H9 (cell line): ENCODE data around the gene EVI5L. TPM values are rescaled to one million over a fixed set of nuclear protein-coding genes. Genes with fewer than 3 reads are reported as not detected.

Experiments used
- DNase-seq: peaks from one replicate; pipeline ENCODE4 v3.0.0-alpha.2; 2017
- H2AFZ ChIP-seq: one replicate; pipeline ENCODE4 v1.6.1; 2013; ENCODE audit warnings: mild to moderate bottlenecking, low read length, control low read depth, moderate library complexity
- H2AK5ac ChIP-seq: 2 replicates; pipeline ENCODE4 v1.6.1; 2013; ENCODE audit warnings: low read length, control low read depth, mixed read lengths; ENCODE audit not compliant: insufficient read length
- H2BK120ac ChIP-seq: one replicate; pipeline ENCODE4 v1.6.1; 2013; ENCODE audit warnings: low read depth, mild to moderate bottlenecking, low read length, control low read depth, inconsistent platforms; ENCODE audit not compliant: poor library complexity, severe bottlenecking
- H2BK12ac ChIP-seq: 2 replicates; pipeline ENCODE4 v1.6.1; 2013; ENCODE audit warnings: low read length, control low read depth, mixed read lengths, low read depth; ENCODE audit not compliant: insufficient read length
- H2BK15ac ChIP-seq: 2 replicates; pipeline ENCODE4 v1.6.1; 2013; ENCODE audit warnings: low read depth, low read length, control low read depth
- H2BK20ac ChIP-seq: one replicate; pipeline ENCODE4 v1.6.1; 2013; ENCODE audit warnings: low read depth, mild to moderate bottlenecking, low read length, control low read depth, inconsistent platforms; ENCODE audit not compliant: poor library complexity, severe bottlenecking
- H2BK5ac ChIP-seq: 2 replicates; pipeline ENCODE4 v1.6.1; 2013; ENCODE audit warnings: low read length, control low read depth, mixed read lengths; ENCODE audit not compliant: insufficient read length
- H3K14ac ChIP-seq: 2 replicates; pipeline ENCODE4 v1.6.1; 2013; ENCODE audit warnings: low read length, control low read depth; ENCODE audit not compliant: insufficient read depth
- H3K18ac ChIP-seq: 2 replicates; pipeline ENCODE4 v1.6.1; 2013; ENCODE audit warnings: low read depth, mild to moderate bottlenecking, mixed read lengths, low read length, control low read depth; ENCODE audit not compliant: insufficient read length
- H3K23ac ChIP-seq: 2 replicates; pipeline ENCODE4 v1.6.1; 2013; ENCODE audit warnings: low read length, control low read depth, mixed read lengths, low read depth; ENCODE audit not compliant: insufficient read length
- H3K23me2 ChIP-seq: 2 replicates; pipeline ENCODE4 v1.6.1; 2013; ENCODE audit warnings: low read depth, mild to moderate bottlenecking, mixed read lengths, low read length, control low read depth; ENCODE audit not compliant: insufficient read length, poor library complexity, severe bottlenecking
- H3K27ac ChIP-seq: 2 replicates; pipeline ENCODE4 v1.5.1; 2013; ENCODE audit warnings: low read length, control low read depth, mixed read lengths, low read depth; ENCODE audit not compliant: insufficient read length
- H3K27me3 ChIP-seq: 2 replicates; pipeline ENCODE4 v1.6.1; 2013; ENCODE audit warnings: low read length, control low read depth, inconsistent platforms; ENCODE audit not compliant: insufficient read depth
- H3K4ac ChIP-seq: 2 replicates; pipeline ENCODE4 v1.6.1; 2013; ENCODE audit warnings: low read depth, mild to moderate bottlenecking, control low read depth, inconsistent platforms, low read length, moderate library complexity
- H3K4me1 ChIP-seq: 2 replicates; pipeline ENCODE4 v1.6.1; 2013; ENCODE audit warnings: low read length, control low read depth, inconsistent platforms; ENCODE audit not compliant: insufficient read depth
- H3K4me2 ChIP-seq: 2 replicates; pipeline ENCODE4 v1.6.1; 2013; ENCODE audit warnings: low read length, control low read depth, mixed read lengths; ENCODE audit not compliant: insufficient read length, insufficient read depth
- H3K56ac ChIP-seq: 2 replicates; pipeline ENCODE4 v1.6.1; 2013; ENCODE audit warnings: low read depth, mild to moderate bottlenecking, mixed read lengths, low read length, control low read depth; ENCODE audit not compliant: insufficient read length
- H3K79me1 ChIP-seq: 2 replicates; pipeline ENCODE4 v1.6.1; 2013; ENCODE audit warnings: low read depth, mild to moderate bottlenecking, moderate library complexity, low read length, control low read depth, inconsistent platforms; ENCODE audit not compliant: insufficient read depth, poor library complexity, severe bottlenecking
- H3K79me2 ChIP-seq: 2 replicates; pipeline ENCODE4 v1.6.1; 2013; ENCODE audit warnings: low read length, control low read depth, inconsistent platforms; ENCODE audit not compliant: insufficient read depth
- H3K9ac ChIP-seq: 2 replicates; pipeline ENCODE4 v1.6.1; 2013; ENCODE audit warnings: low read length, control low read depth, mixed read lengths; ENCODE audit not compliant: insufficient read length; ENCODE audit errors: extremely low read depth
- H3K9me3 ChIP-seq: one replicate; pipeline ENCODE4 v1.6.1; 2013; ENCODE audit warnings: low read depth, low read length, inconsistent platforms; ENCODE audit not compliant: control insufficient read depth
- H3T11ph ChIP-seq: one replicate; pipeline ENCODE4 v1.6.1; 2013; ENCODE audit warnings: mild to moderate bottlenecking, low read length, control low read depth, inconsistent platforms
- H4K20me1 ChIP-seq: one replicate; pipeline ENCODE4 v1.6.1; 2013; ENCODE audit not compliant: control insufficient read depth, insufficient read length, insufficient read depth
- H4K5ac ChIP-seq: 2 replicates; pipeline ENCODE4 v1.6.1; 2013; ENCODE audit warnings: low read depth, mild to moderate bottlenecking, mixed read lengths, low read length, control low read depth; ENCODE audit not compliant: insufficient read length
- H4K8ac ChIP-seq: replicated peaks from 2 replicates; pipeline ENCODE4 v1.6.1; 2013; ENCODE audit warnings: low read length, control low read depth, mixed read lengths, low read depth; ENCODE audit not compliant: insufficient read length
- H4K91ac ChIP-seq: 2 replicates; pipeline ENCODE4 v1.6.1; 2013; ENCODE audit warnings: low read depth, mild to moderate bottlenecking, moderate library complexity, mixed read lengths, low read length, control low read depth; ENCODE audit not compliant: insufficient read length
- H3K27ac Mint-ChIP-seq, 3 experiments: 2 replicates in 2 of 3; 3 replicates in 1 of 3; pipeline ENCODE4 v1.8.0; 2020 to 2021; ENCODE audit warnings: mixed read lengths in 3 of 3, mild to moderate bottlenecking in 1 of 3, moderate library complexity in 1 of 3
- H3K27me3 Mint-ChIP-seq: 2 replicates; pipeline ENCODE4 v1.8.0; 2021; ENCODE audit warnings: low read depth, mild to moderate bottlenecking, moderate library complexity, mixed read lengths
- H3K36me3 Mint-ChIP-seq, 3 experiments: 2 replicates in 2 of 3; 3 replicates in 1 of 3; pipeline ENCODE4 v1.8.0; 2020 to 2021; ENCODE audit warnings: low read depth in 3 of 3, mixed read lengths in 3 of 3; ENCODE audit not compliant: insufficient read depth in 1 of 3
- H3K4me1 Mint-ChIP-seq, 2 experiments: 2 replicates each; pipeline ENCODE4 v1.8.0; 2020; ENCODE audit warnings: mixed read lengths in 2 of 2
- H3K4me3 Mint-ChIP-seq, 2 experiments: 2 replicates in 1 of 2; 3 replicates in 1 of 2; pipeline ENCODE4 v1.8.0; 2020 to 2021; ENCODE audit warnings: mild to moderate bottlenecking in 2 of 2, mixed read lengths in 2 of 2, moderate library complexity in 1 of 2
- H3K9me3 Mint-ChIP-seq, 2 experiments: 2 replicates in 1 of 2; 3 replicates in 1 of 2; pipeline ENCODE4 v1.8.0; 2020; ENCODE audit warnings: mild to moderate bottlenecking in 2 of 2, mixed read lengths in 2 of 2, moderate library complexity in 1 of 2
- CTCF ChIP-seq: fragments of 200-600 bp; sonication (generic); conservative IDR thresholded peaks from 3 replicates; pipeline ENCODE4 v1.8.0; 2021; ENCODE audit warnings: antibody characterized with exemption, mild to moderate bottlenecking
- WGBS: extraction: QIAGEN DNeasy Blood & Tissue Kit; methylation state at CpG from one replicate; pipeline ENCODE4 v1.1.7; 2013; ENCODE audit warnings: missing lambda C conversion rate, low lambda C conversion rate, mixed read lengths; ENCODE audit not compliant: insufficient read length; ENCODE audit errors: extremely low coverage; 5-methylcytosine and 5-hydroxymethylcytosine counted together
- total RNA-seq: library from RNA; stranded (reverse); gene quantifications from 2 replicates; pipeline ENCODE4 v1.2.1, GENCODE V29; 2021

Gene EVI5L
- total RNA-seq, 1 experiment from 2014 or later: 7.1 TPM

- Histone ChIP-seq H3K9ac (no peak overlapping the region), H3K4me2 (peak overlapping the region; percentile 82), H3K56ac (no peak overlapping the region), H2BK15ac (no peak overlapping the region), H2BK20ac (no peak overlapping the region), H3K23me2 (peaks cover 3% of the 10 kb centered on the region), H3K27me3 (no peaks in the 10 kb centered on the region), H3K14ac (no peak overlapping the region), H3K4me1 (no peaks in the 10 kb centered on the region), H4K5ac (no peak overlapping the region), H2BK12ac (peak overlapping the region; percentile 7), H2AFZ (no peak overlapping the region), H2BK120ac (no peak overlapping the region), H4K8ac (no peak overlapping the region), H3K23ac (no peak overlapping the region), H3K18ac (no peak overlapping the region), H2AK5ac (no peak overlapping the region), H3K4ac (no peak overlapping the region), H3K27ac (no peak overlapping the region), H3K9me3 (no peaks in the 10 kb centered on the region), H4K20me1 (no peaks in the 10 kb centered on the region), H4K91ac (no peak overlapping the region), H2BK5ac (no peak overlapping the region), H3K79me2 (no peaks in the 10 kb centered on the region; the same call in 1 of the 2 replicates), H3K79me1 (no peaks in the 10 kb centered on the region), H3T11ph (no peak overlapping the region)
- peak overlapping the region in 1 of 2 experiments; percentile 76; a peak in 3 of 5 replicates for H3K4me3 Mint-ChIP-seq
- peaks cover 1 to 3% of the 10 kb centered on the region in 2 experiments; a peak in 3 of 5 replicates for H3K9me3 Mint-ChIP-seq
- no peaks in the 10 kb centered on the region for H3K36me3 Mint-ChIP-seq
- WGBS: no CpG with 5 or more reads among the region's 16 CpGs
- TF ChIP-seq CTCF: no peak
- peak; percentile 65 for DNase-seq
- no peak overlapping the region for H3K27ac Mint-ChIP-seq
- peaks cover 4 to 11% of the 10 kb centered on the region in 2 experiments for H3K4me1 Mint-ChIP-seq
- H3K27me3 Mint-ChIP-seq: peaks cover 27% of the 10 kb centered on the region
Observed at GRCh38 chr19:7887408-7888144, 57.6 kb downstream of the EVI5L start.
